ENCODE measurements around the gene DDA1. TPM values are rescaled to one million over a fixed set of nuclear protein-coding genes. Genes with fewer than 3 reads are reported as not detected.

DDA1 gene
- total and polyA plus RNA-seq, 8 donors = 6.1 to 25.4 (median 11.6) TPM

DNA sequence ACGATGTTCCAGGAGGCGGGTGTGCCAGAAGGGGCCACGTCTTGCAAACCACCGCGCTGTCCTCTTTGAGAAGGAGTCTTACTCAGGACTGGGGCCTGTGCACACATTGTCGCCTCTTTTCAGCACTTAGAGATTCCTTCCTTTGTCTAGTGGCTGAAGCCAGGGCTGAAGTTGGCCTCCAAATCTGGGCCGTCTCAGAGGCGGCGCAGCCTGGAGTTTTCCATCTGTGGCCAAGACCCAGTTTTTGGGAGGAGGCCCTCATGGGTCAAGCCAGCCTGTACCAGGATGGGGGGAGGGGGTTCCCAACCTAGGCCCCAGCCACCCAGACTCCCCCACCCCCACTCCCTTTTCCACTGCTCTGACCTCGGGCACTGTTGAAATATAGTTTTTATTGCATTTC, 13.5 kb downstream of the DDA1 start:
- peaks cover 0 to 12% (median 11%) of the 10 kb centered on the region in 3 donors for H3K36me3 ChIP-seq
- intact Hi-C loops (cut with DNase I) = no loop called here
- no peaks in the 10 kb centered on the region for H3K27me3 ChIP-seq
- ATAC-seq = no peak
- no peak overlapping the region for H3K27ac ChIP-seq
- no peaks in the 10 kb centered on the region for H3K4me1 ChIP-seq
- TF ChIP-seq, protein P1, sequence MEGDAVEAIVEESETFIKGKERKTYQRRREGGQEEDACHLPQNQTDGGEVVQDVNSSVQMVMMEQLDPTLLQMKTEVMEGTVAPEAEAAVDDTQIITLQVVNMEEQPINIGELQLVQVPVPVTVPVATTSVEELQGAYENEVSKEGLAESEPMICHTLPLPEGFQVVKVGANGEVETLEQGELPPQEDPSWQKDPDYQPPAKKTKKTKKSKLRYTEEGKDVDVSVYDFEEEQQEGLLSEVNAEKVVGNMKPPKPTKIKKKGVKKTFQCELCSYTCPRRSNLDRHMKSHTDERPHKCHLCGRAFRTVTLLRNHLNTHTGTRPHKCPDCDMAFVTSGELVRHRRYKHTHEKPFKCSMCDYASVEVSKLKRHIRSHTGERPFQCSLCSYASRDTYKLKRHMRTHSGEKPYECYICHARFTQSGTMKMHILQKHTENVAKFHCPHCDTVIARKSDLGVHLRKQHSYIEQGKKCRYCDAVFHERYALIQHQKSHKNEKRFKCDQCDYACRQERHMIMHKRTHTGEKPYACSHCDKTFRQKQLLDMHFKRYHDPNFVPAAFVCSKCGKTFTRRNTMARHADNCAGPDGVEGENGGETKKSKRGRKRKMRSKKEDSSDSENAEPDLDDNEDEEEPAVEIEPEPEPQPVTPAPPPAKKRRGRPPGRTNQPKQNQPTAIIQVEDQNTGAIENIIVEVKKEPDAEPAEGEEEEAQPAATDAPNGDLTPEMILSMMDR (IDR thresholded peaks at IDR 0.05) = no peak
- FAIRE-seq = no peak
- no peaks in the 10 kb centered on the region for H3K9me3 ChIP-seq
- H3K4me3 ChIP-seq = no peak overlapping the region
- no peak for DNase-seq
- 79 to 85% methylated on average over 10 of the region's 10 CpGs for WGBS, 2 donors

DNA sequence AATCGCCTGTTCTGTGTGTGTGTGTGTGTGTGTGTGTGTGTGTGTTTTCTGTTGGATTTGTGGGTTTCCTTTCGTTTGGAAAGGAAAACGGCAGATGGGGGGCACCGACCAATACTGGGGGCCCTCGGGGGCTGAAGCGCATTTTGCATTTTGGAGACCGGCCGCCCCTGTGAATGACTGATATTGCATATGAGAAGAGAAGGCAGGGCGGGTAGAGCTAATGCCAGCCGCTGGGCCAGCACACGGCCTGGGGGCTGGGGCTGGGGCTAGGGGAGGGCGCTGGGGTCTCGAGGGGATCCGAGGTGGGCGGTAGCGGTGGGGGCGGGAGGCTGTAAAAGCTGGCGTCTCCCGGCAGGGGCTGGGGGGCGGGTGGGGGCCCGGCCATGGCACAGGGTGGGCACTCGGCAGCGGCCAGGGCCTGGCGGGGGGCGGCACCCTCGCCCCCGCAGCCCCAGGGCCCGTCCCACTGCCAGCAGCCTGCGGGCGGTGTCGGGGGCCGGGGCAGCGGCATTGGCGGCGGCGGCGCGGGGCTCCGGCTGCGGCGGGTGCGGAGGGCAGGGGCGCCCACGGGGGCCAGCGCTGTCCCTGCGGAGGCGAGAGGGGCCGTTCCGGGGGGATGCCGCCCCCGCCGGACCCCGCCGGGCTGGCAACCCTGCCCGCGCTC, 14.1 kb downstream of the DDA1 start:
- no peak for ATAC-seq
- TF ChIP-seq, protein P1 (IDR thresholded peaks at IDR 0.05) = no peak
- WGBS, 2 donors = 55 to 57% methylated on average over 23 to 56 of the region's 56 CpGs
- FAIRE-seq = no peak
- Histone ChIP-seq H3K9me3 (no peaks in the 10 kb centered on the region), H3K4me1 (no peaks in the 10 kb centered on the region), H3K36me3 (peaks cover 0 to 12% (median 11%) of the 10 kb centered on the region in 3 donors), H3K4me3 (no peak overlapping the region), H3K27ac (no peak overlapping the region), H3K27me3 (no peaks in the 10 kb centered on the region)
- intact Hi-C loops (cut with DNase I) = no loop called here
- DNase-seq = no peak

DNA sequence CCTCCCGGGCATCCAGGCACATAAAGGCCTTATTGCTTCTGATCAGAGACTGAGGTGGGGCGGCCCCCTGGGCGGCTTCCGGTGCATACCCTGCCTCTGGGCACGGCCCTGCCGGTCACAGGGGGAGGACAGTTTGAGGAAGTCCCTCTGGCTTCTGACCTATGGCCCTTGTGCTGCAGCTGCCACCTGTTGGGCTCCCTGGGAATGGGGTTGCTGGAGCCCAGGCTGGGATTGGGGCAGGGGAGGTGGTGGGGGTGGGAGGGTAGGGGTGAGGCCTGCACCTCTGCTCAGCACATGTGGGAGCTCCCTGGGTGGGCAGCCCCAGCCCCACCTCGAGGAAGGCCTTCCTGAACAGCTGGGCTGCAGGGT, 14.6 kb downstream of the DDA1 start:
- no peak for DNase-seq
- ATAC-seq = no peak
- peaks cover 0 to 3% (median 0%) of the 10 kb centered on the region in 3 donors for H3K4me1 ChIP-seq
- TF ChIP-seq, protein P1 (IDR thresholded peaks at IDR 0.05) = no peak
- no peak overlapping the region for H3K27ac ChIP-seq
- 65 to 72% methylated on average over 7 of the region's 7 CpGs for WGBS, 2 donors
- no peak overlapping the region for H3K4me3 ChIP-seq
- H3K9me3 ChIP-seq = no peaks in the 10 kb centered on the region
- peaks cover 0 to 12% (median 11%) of the 10 kb centered on the region in 3 donors for H3K36me3 ChIP-seq
- intact Hi-C loops (cut with DNase I) = no loop called here
- H3K27me3 ChIP-seq = no peaks in the 10 kb centered on the region
- FAIRE-seq = no peak

DNA sequence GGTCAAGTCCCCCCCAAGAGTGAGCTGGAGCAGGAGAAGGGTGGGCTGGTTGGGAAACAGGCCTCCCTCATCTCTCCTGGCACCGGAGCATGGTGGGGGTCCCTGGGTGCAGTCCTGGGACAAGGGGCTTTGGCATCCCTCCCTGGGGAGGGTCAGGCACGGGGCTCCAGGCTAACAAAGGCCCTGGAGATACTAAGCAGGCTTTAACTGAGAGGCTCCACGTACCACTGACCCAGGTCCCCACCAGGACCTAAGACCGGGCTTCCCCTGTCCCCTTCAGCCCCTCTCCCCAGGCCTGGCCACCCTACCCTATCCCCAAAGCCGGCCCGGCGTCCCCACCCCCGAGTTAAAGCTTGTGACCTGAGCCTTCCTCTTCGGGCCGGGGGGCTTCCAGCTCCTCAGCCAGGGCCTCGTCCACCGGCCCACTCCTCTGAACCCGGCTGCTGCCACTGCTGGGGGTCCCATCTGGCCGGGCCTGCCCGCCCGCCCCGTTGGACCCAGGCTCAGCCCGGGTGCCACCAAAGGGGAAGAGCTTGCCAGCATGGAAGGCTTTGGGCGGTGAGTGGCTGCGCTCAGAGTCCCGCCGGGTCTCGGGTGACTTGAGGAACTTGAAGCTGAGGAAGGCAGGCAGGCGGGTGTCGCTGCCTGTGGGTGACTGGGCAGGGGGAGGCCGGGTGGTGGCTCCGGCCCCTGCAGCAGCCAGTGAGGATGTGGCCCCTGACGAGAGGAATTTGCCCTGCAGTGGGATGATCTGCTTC, 15.2 kb downstream of the DDA1 start:
- FAIRE-seq (no peak), ATAC-seq (no peak), DNase-seq (no peak)
- WGBS, 2 donors = 90 to 94% methylated on average over 26 to 28 of the region's 28 CpGs
- no peaks in the 10 kb centered on the region for H3K9me3 ChIP-seq
- no peak overlapping the region for H3K27ac ChIP-seq
- no peak overlapping the region for H3K4me3 ChIP-seq
- H3K36me3 ChIP-seq = peaks cover 0 to 12% (median 11%) of the 10 kb centered on the region in 3 donors
- no peaks in the 10 kb centered on the region for H3K27me3 ChIP-seq
- H3K4me1 ChIP-seq = peaks cover 0 to 6% (median 0%) of the 10 kb centered on the region in 3 donors
- intact Hi-C loops (cut with DNase I) = no loop called here
- TF ChIP-seq, protein P1 (IDR thresholded peaks at IDR 0.05) = no peak

DNA sequence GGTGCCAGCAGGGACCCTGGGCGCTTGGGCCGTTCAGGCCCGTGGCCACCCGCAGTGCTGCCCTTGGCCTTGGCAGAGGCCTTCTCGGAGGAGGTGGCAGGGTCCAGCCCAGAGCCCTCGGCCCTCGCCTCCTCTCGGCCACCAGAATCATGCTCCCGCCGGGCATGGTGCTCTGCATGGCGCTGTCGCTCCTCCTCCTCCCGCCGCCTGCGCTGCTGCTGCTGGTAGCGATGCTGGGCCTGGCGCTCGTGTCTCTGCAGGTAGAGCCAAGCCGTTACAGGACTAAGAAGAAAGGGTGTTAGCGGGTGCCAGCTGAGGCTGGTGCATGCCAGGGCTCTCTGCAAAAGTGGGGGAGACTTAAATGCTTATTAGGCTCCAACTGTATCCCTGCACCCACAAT, 15.8 kb downstream of the DDA1 start:
- Histone ChIP-seq H3K4me1 (peaks cover 0 to 6% (median 0%) of the 10 kb centered on the region in 3 donors), H3K36me3 (peaks cover 0 to 11% (median 7%) of the 10 kb centered on the region in 3 donors), H3K27me3 (no peaks in the 10 kb centered on the region), H3K27ac (no peak overlapping the region), H3K4me3 (no peak overlapping the region), H3K9me3 (no peaks in the 10 kb centered on the region)
- WGBS, 2 donors = 96% methylated on average over 20 of the region's 20 CpGs
- DNase-seq (no peak), ATAC-seq (no peak), FAIRE-seq (no peak)
- TF ChIP-seq, protein P1 (IDR thresholded peaks at IDR 0.05) = no peak
- intact Hi-C loops (cut with DNase I) = no loop called here

Data from pancreas (tissue), 10 donors.